ENCODE measurements around the gene CEP85L. TPM values are rescaled to one million over a fixed set of nuclear protein-coding genes. Genes with fewer than 3 reads are reported as not detected.
A peak's percentile ranks its signal among the peaks of the same experiment; 100 is the strongest.

CEP85L gene
- total and polyA plus RNA-seq, 2 of the 13 experiments (the other 11 are each of a cell fraction or from before 2014, with no cell fraction given) = 0.44 to 1.7 TPM

GRCh38 chr6:118645395-118645794 is 6.0 kb downstream of the CEP85L start (continued):
- TF ChIP-seq ARID5B (CRISPR knock-in tag; IDR thresholded peaks at IDR 0.05) (peak; percentile 71), HNF4G (IDR thresholded peaks at IDR 0.05; ENCODE audit: borderline replicate concordance, low read depth, low read length) (no peak), HNF4G (CRISPR knock-in tag; IDR thresholded peaks at IDR 0.05; ENCODE audit: borderline replicate concordance, low read depth) (no peak), SOX13 (IDR thresholded peaks at IDR 0.05) (no peak), SOX13 (CRISPR knock-in tag; conservative IDR thresholded peaks at IDR 0.05 in 1 of 2, IDR thresholded peaks at IDR 0.05 in 1 of 2) (peak in 1 of 2 experiments; percentile 26; a peak in 1 of 4 replicates), ZMYM4 (CRISPR knock-in tag; IDR thresholded peaks at IDR 0.05) (0 out of 2 replicates have a peak, but pooled peaks have one; percentile 10), ZNF703 (CRISPR knock-in tag; IDR thresholded peaks at IDR 0.05; ENCODE audit: borderline replicate concordance) (no peak)

GRCh38 chr6:118644007-118644406 is 7.4 kb downstream of the CEP85L start:
- Histone ChIP-seq H2AFZ (ENCODE audit: low read length) (no peak overlapping the region), H3K36me3 (replicated peaks in 1 of 2; ENCODE audit: control insufficient read depth in 1 of 2, insufficient read depth in 2 of 2, low read length in 2 of 2) (no peaks in the 10 kb centered on the region), H3K9me3 (ENCODE audit: low read length) (no peaks in the 10 kb centered on the region), H3K4me3 (replicated peaks in 1 of 3; ENCODE audit: insufficient read depth in 1 of 3, low read depth in 2 of 3, low read length in 3 of 3) (no peak overlapping the region), H3K27ac (ENCODE audit: extremely low read length, insufficient read depth, low read length) (no peak overlapping the region), H3K9ac (ENCODE audit: insufficient read depth, low read depth, low read length) (no peak overlapping the region), H4K20me1 (ENCODE audit: insufficient read depth, low read length) (no peaks in the 10 kb centered on the region), H3K27me3 (ENCODE audit: control insufficient read depth in 1 of 2, insufficient read depth in 2 of 2, low read length in 2 of 2) (no peaks in the 10 kb centered on the region), H3K4me1 (ENCODE audit: insufficient read depth, low read length) (peaks cover 4% of the 10 kb centered on the region; the same call in 1 of the 2 replicates), H3K4me2 (ENCODE audit: low read depth, low read length) (no peak overlapping the region), H3K79me2 (ENCODE audit: insufficient read depth, low read length) (no peaks in the 10 kb centered on the region)
- no TSS peak for BruUV-seq (replicated peaks)
- ChIA-PET POLR2A (no interaction called here), CTCF (ENCODE audit: low intra/inter-chr PET ratio, low total read pairs) (no interaction called here)
- in situ Hi-C loops (cut with HindIII; ENCODE audit: extremely low pct_ligation_motif_present, low pct_unique_long_range_greater_than_20kb) = no loop called here
- WGBS (ENCODE audit: low lambda C conversion rate) = 29% methylated on average over 2 of the region's 2 CpGs
- TF ChIP-seq BATF2 (CRISPR knock-in tag; IDR thresholded peaks at IDR 0.05) = no peak
- TF ChIP-seq ZNF724P (CRISPR knock-in tag; IDR thresholded peaks at IDR 0.05; ENCODE audit: borderline replicate concordance) = no peak
- no peak for TF ChIP-seq MTF1 (CRISPR knock-in tag; IDR thresholded peaks at IDR 0.05)
- no peak for ATAC-seq
- FAIRE-seq = no peak
- no peak for DNase-seq (ENCODE audit: low spot score)
- intact Hi-C loops (cut with micrococcal nuclease; ENCODE audit: unreplicated experiment) = no loop called here

All from HepG2 (cell line).